Mammary epithelial cell (primary cell): ENCODE measurements around the gene IGDCC3.

Source experiments
- CTCF ChIP-seq, 2 donors: IDR thresholded peaks in 1 of 2; conservative IDR thresholded peaks in 1 of 2; 2 replicates each; pipeline ENCODE4 v1.5.1; 2011 to 2012; ENCODE audit warnings: inconsistent platforms in 2 of 2, low read length in 2 of 2, mild to moderate bottlenecking in 2 of 2, control low read depth in 1 of 2, low read depth in 1 of 2; ENCODE audit not compliant: insufficient read depth in 1 of 2; ENCODE audit errors: extremely low read depth in 1 of 2
- EZH2 ChIP-seq: IDR thresholded peaks from 2 replicates; pipeline ENCODE4 v1.6.1; 2012; ENCODE audit warnings: low read length, inconsistent platforms, borderline replicate concordance

- TF ChIP-seq CTCF (conservative IDR thresholded peaks at IDR 0.05 in 1 of 2, IDR thresholded peaks at IDR 0.05 in 1 of 2; ENCODE audit: extremely low read depth in 1 of 2, insufficient read depth in 1 of 2, low read depth in 1 of 2, low read length in 2 of 2) (no peak), EZH2 (no peak)
These were observed 37.2 kb upstream of the IGDCC3 start for GRCh38 chr15:65414841-65415621.
